GM19395 (cell line): Measurements from ENCODE around the gene KIF26A.

Experiments
- ATAC-seq: cut with Tn5 transposase; IDR thresholded peaks from one replicate; pipeline ENCODE4 v1.9.1; 2021; ENCODE audit warnings: mild to moderate bottlenecking, moderate library complexity; ENCODE audit not compliant: unreplicated experiment

The KIF26A gene

GRCh38 chr14:104189629-104190335, 51.4 kb downstream of the KIF26A start:
- no peak for ATAC-seq

- no peak for ATAC-seq
These were observed 52.1 kb downstream of the KIF26A start for GRCh38 chr14:104190396-104191000.

- ATAC-seq = no peak
These were observed 53.1 kb downstream of the KIF26A start for GRCh38 chr14:104191409-104191997.

DNA sequence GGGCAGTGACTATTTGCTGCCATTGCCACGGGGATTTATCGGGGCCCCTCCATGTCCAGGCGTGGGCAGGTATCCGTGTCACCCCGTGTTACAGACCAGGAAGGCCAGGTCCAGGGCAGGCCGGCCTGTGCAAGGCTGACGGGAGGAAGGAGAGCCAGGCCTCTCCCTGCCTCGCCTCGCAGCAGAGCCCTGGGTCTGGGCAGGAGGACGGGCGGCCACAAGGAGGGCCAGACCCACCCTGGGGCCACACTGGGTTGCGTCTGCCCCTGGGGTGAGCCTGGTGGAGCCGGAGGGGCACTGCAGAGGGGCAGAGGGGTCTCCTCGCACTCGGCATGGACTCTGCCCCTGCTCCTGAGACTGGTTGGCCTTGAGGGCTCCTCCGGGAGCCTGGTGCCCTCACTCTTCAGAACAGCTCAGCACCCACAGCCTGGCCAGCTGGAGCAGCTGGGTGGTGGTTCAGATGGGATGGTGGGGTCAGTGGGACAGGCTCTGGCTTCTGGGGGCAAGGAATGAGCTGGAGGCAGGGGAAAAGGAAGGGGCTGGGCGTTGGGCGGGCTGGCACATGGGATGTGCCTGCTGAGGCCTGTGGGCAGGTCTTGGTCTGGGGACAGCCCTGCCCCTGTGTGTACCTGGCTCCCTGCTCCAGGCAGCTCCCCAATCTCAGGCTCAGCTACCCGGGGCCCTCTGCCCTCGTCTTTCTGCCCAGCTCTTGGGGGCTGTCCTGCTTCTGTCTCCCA, 53.9 kb downstream of the KIF26A start:
- no peak for ATAC-seq

DNA sequence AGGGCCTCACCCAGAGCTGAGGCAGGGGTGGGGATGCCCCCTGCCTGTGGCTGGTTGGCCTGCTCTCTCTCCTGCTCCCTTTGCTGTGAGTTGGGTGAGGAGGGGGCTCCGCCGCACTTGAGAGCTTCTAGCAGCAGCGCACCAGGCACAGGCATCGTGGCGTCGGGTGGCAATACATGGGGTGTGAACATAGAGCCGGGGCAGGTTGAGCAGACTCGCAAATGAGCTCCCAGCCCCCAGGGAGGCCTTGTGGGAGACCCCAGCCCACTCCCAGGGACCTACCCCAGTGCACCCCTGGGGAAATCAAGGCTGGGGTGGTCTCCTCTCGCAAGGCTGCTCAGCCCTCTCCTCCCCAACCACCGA, 54.5 kb downstream of the KIF26A start:
- no peak for ATAC-seq

DNA sequence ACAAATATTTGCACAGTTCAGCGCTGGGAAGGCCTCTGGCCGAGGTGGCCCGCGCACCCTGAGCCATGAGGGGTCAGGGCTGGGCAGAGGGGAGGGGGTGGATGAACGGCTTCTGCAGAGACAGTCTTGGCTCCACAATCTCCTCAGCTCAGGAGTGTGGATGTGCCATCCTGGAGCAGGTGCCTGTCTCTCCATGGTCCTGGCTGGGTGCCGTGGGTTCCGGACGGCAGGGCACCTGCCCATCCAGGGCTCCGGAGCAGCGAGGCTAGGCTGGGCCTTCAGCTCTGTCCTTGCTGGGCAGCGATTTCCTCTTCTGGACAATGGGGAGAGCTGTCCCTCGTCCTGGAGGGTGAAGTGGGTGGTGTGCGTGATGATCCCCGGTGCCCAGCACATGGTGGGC, 55.6 kb downstream of the KIF26A start:
- ATAC-seq = no peak

GRCh38 chr14:104194716-104195115, 56.3 kb downstream of the KIF26A start:
- no peak for ATAC-seq

DNA sequence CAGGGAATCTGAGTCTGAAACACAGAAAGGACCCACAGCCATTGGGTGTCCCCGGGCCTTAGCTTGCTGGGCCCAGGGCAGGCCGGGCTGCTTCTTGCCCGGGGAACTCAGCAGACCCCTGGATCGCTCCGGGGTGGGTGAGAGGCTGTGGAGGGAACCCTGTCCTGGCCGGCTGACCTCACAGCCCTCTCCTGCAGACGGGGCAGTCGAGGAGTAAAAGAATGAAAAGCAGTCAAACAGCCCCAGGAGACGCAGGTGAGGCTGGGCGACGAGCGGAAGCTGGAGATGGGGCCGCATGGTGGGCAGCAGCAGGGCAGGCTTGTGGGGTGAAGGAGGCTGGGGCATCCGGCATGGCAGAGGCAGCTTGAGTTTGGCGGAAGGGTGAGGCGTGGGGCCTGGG, 57.0 kb downstream of the KIF26A start:
- no peak for ATAC-seq

DNA sequence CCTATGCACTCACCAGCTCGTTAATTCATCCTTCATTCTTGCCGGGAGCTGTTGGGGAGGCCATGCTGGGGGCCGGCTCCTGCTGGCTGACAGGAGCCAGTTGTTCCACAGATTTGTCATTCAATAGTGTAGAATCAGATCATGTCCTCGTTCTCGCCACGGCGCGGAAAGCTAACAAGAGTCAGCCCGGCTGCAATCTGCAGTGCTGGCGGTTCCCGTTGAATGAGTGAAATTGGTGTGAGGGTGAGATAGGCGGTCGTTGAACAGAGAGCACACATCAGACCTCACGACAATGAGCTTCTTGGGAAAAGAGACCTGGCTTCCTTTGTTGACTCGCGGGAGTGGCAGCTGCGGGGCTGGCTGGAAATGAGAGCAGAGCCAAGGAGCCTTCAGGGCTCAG, 57.5 kb downstream of the KIF26A start:
- no peak for ATAC-seq

- ATAC-seq = no peak
These were observed 58.2 kb downstream of the KIF26A start for GRCh38 chr14:104196461-104197140.

- no peak for ATAC-seq
These were observed 59.3 kb downstream of the KIF26A start for GRCh38 chr14:104197449-104198247.

DNA sequence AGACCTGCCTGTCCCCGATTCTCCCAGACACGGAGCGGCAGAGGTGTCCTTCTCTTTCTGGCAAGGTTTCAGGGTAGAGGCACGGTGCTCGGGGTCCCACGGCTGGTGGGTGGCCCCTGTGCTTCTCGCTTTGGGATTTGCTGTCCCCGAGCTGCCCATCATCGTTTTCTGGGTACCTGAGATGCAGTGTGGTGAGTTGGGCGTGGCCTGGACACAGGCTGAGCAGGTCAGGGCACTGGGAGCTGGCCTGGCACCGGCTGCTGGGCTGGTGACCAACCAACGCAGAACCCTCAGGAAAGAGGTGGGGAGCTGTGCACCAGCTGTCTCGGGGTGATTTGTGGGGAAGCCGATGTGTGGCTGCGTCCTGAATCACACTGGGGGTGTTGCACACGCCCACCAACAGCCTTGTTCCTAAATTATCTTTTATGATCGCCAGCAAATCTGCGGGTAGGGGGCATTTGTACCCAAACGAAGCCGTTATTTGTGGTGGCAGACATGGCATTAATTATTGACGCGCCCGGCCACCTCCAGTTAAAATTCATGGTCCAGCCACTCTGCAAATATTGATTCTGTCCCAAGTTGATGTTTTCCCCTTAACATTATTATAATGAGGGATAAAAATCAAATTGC, 61.0 kb downstream of the KIF26A start:
- no peak for ATAC-seq

DNA sequence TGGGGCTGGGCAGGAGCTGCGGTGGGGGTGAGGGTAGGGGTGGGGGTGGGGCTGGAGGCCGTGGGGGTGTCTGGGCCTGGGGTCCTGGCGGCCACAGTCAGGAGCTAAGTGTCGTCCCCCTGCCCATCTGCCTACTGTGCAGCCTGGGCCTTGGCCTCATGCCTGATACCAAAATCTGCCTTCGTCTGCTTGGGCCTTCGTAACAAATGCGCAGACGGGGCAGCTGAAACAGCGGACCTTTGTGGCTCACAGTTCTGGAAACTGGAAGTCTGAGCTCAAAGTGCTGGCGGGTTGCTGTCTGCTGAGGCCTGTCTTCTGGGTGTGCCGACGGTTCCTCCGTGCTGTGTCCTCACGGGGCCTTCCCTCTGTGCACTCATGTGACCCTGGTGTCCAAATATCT, 61.7 kb downstream of the KIF26A start:
- no peak for ATAC-seq

DNA sequence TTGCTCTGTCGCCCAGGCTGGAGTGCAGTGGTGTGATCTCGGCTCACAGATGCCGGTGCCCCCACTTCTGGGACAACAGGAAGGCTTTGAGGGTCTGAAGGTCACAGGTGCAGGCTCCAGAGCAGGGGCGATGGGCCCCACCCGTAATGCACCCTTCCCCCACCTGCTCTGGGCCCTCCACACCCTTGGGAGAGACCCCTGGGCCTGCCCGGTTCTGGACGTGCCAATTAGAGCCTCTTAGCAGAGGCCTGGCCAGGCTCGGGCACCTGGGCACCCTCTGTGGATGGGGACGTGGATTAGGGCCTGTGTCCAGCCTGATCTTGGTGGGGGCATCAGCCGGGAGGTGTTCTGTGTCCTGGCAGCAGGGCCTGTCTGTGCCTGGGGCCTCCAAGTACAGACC, 62.2 kb downstream of the KIF26A start:
- no peak for ATAC-seq

DNA sequence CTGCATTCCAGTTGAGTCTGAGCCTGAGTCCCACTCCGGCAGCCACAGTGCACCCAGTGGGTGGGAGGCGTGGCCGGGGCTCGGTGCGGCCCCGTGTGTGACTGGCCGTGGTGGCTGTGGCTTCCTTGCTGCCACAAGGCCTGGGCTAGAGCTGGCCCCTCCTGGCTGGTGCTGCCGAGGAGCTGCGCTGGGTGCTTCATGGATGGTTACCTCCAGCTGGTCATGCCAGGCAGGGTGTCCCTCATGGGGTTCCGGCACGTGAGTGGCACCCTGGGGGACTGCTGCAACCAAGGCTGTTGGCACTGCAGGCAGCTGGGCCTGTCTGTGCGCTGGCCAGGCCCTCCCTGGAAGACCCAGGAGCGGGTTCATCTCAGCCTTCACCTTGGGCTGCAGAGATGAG, 62.7 kb downstream of the KIF26A start:
- no peak for ATAC-seq

DNA sequence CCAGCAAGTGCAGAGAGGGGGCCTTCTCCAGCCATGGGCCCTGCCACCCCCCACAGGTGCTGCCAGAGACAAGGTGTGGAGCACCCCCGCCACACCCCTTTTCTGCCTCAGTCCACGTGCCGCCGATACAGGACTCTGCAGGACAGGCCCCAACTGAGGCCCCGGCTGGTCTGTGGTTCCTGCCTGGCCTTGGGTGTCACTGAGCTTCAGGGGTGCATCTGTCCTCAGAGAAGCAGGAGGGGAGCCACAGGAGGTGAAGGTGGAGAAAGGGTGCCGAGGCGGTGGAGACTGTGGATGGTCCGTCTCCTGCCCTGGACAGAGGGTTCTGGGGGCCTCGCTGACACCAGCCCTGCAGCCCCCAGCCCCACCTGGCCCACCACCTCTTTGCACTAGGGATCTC, 63.1 kb downstream of the KIF26A start:
- ATAC-seq = no peak

DNA sequence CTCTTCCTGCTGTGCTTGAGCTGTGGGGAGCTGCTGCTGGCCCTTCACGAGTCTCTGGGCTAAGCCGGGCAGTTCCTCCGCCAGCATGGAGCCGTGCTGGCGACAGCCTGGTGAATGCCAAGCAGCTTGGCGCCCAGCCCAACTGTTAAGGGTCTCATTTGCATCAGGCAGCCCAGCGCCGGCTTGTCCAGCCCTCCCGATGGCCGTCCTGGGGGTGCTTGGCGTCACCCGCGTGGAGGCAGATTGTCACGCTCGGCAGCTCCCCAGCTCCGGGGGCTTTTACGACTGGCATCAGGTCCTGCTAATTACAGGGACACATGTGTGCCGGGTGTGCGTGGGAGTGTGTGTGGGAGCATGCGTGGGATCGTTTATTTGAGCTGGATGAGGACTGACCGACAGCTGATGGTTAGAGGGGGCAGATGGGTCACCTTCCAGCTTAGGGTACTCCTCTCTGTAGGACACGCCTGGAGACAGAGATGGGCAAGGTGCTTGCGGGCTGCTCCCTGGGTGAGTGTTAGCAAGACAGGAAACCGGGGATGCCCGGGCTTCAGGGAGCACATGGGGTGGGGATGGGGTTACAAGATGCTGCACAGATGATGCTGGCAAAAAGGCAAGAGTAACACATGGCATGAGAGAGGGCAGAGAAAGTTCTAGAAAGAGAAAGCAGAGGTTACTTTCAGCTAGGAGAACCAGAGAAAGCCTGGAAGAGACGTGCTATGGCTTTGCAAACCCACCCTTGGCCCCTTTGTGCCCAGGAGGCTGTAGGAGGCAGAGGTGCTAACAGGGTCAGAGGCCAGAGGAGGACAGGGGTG, 64.1 kb downstream of the KIF26A start:
- ATAC-seq = no peak

DNA sequence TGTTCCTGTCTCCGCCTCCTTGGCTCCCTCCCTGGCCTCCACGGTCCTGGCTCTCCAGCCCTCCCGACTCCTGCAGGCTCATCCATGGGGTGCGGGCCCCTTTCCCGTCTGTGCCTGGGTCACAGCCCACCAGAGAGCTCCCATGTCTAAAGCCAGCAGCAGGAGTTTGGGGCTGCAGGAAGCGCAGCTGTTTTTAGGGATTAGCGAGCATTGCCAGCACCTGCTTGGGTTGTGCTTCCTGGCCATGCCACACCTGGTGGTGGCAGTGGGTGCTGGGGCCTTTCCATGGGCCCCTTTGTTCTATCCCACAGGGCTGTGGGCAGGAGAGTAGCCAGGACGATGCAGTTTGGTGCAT, 64.7 kb downstream of the KIF26A start:
- no peak for ATAC-seq

DNA sequence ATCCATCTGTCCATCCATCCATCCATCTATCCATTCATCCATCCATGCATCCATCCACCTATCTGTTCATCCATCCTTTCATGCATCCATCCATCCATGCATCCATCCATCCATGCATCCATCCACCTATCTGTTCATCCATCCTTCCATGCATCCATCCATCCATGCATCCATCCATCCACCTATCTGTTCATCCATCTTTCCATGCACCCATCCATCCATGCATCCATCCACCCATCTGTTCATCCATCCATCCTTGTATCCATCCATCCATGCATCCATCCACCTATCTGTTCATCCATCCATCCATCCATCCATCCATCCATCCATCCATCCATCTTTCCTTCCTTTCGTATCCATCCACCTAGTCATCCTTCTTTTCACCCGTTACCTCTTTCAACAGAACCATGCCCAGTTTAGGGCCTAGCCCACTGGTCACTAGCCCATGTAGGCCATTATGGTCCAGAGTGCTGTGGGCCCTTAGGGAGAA, 66.3 kb downstream of the KIF26A start:
- ATAC-seq = no peak
